Large intestine (tissue), 12 donors: ENCODE data around the gene SESN3. TPM values are rescaled to one million over a fixed set of nuclear protein-coding genes. Genes with fewer than 3 reads are reported as not detected.
"Not testable (repeated sequence)": the region's sequence is repeated elsewhere in the genome, so short reads cannot be mapped to it uniquely, and the experiment has no call there.

ENCODE experiments used
- DNase-seq, 2 donors: peaks; one replicate each; pipeline versions ENCODE4 v3.0.0 to v3.0.0-alpha.2; 2013
- H3K27ac ChIP-seq: one replicate; pipeline ENCODE4 v1.5.1; 2013; ENCODE audit warnings: low read length
- H3K27me3 ChIP-seq: 2 replicates; pipeline ENCODE4 v1.6.1; 2013; ENCODE audit warnings: low read length; ENCODE audit not compliant: control insufficient read depth, insufficient read depth
- H3K36me3 ChIP-seq: 2 replicates; pipeline ENCODE4 v1.6.1; 2013; ENCODE audit warnings: low read length; ENCODE audit not compliant: control insufficient read depth, insufficient read depth
- H3K4me1 ChIP-seq: one replicate; pipeline ENCODE4 v1.6.1; 2013; ENCODE audit warnings: low read length; ENCODE audit not compliant: control insufficient read depth, insufficient read depth
- H3K4me3 ChIP-seq: one replicate; pipeline ENCODE4 v1.5.1; 2013; ENCODE audit warnings: low read length
- H3K9me3 ChIP-seq: one replicate; pipeline ENCODE4 v1.6.1; 2013; ENCODE audit warnings: mild to moderate bottlenecking, low read depth, low read length, moderate library complexity; ENCODE audit not compliant: control insufficient read depth
- WGBS: methylation state at CpG from one replicate; pipeline ENCODE4 v1.1.5; 2013; ENCODE audit warnings: low lambda C conversion rate; ENCODE audit not compliant: insufficient coverage; 5-methylcytosine and 5-hydroxymethylcytosine counted together
- long read RNA-seq, 11 donors: transcript quantifications; one replicate each; lab custom pipeline, GENCODE V29; 2026
- polyA plus RNA-seq: library from polyadenylated mRNA; unstranded; fragments of 120-200 nt; gene quantifications from one replicate; pipeline ENCODE4 v1.2.1, GENCODE V29; 2013

Gene SESN3
- 37.2 TPM for polyA plus RNA-seq
- long read RNA-seq, donor 1, full-length matches to known transcripts, result 3 of 3 reads
- long read RNA-seq, donor 1, partial matches to known transcripts, result 0 of 3 reads
- long read RNA-seq, donor 1, other reads (novel, unspliced or antisense), result 0 of 3 reads
- long read RNA-seq, donor 2, full-length matches to known transcripts, result 7 of 7 reads
- long read RNA-seq, donor 2, partial matches to known transcripts, result 0 of 7 reads
- long read RNA-seq, donor 2, other reads (novel, unspliced or antisense), result 0 of 7 reads
- long read RNA-seq, donor 3, result 0 reads
- long read RNA-seq, donor 4, result 0 reads
- long read RNA-seq, donor 5, result 0 reads
- long read RNA-seq, donor 6, full-length matches to known transcripts, result 6 of 11 reads
- long read RNA-seq, donor 6, partial matches to known transcripts, result 5 of 11 reads
- long read RNA-seq, donor 6, other reads (novel, unspliced or antisense), result 0 of 11 reads
- long read RNA-seq, donor 7, full-length matches to known transcripts, result 4 of 4 reads
- long read RNA-seq, donor 7, partial matches to known transcripts, result 0 of 4 reads
- long read RNA-seq, donor 7, other reads (novel, unspliced or antisense), result 0 of 4 reads
- long read RNA-seq, donor 8, full-length matches to known transcripts, result 5 of 21 reads
- long read RNA-seq, donor 8, partial matches to known transcripts, result 16 of 21 reads
- long read RNA-seq, donor 8, other reads (novel, unspliced or antisense), result 0 of 21 reads
- long read RNA-seq, donor 9, full-length matches to known transcripts, result 3 of 3 reads
- long read RNA-seq, donor 9, partial matches to known transcripts, result 0 of 3 reads
- long read RNA-seq, donor 9, other reads (novel, unspliced or antisense), result 0 of 3 reads
- long read RNA-seq, donor 10, full-length matches to known transcripts, result 5 of 5 reads
- long read RNA-seq, donor 10, partial matches to known transcripts, result 0 of 5 reads
- long read RNA-seq, donor 10, other reads (novel, unspliced or antisense), result 0 of 5 reads
- long read RNA-seq, donor 11, full-length matches to known transcripts, result 6 of 6 reads
- long read RNA-seq, donor 11, partial matches to known transcripts, result 0 of 6 reads
- long read RNA-seq, donor 11, other reads (novel, unspliced or antisense), result 0 of 6 reads

- peak; percentile 99 to 100 for DNase-seq
- Histone ChIP-seq H3K27me3 (no peaks in the 10 kb centered on the region), H3K4me3 (peak within 1 kb of the TSS; percentile 95), H3K36me3 (no peaks in the 10 kb centered on the region), H3K9me3 (no peaks in the 10 kb centered on the region), H3K4me1 (peaks cover 2% of the 10 kb centered on the region), H3K27ac (peak within 1 kb of the TSS; percentile 98)
- WGBS, result 10% methylated on average over 2 of the region's 40 CpGs
Observed at GRCh38 chr11:95231127-95231880, at the start of gene SESN3. SESN3 (minus strand) TSS chr11:95231202; CDS start chr11:95230860, 342 bp downstream.

- peak; percentile 54 to 57 for DNase-seq
- Histone ChIP-seq H3K27me3 (no peaks in the 10 kb centered on the region), H3K4me1 (peaks cover 29% of the 10 kb centered on the region), H3K36me3 (no peaks in the 10 kb centered on the region), H3K4me3 (no peak overlapping the region), H3K9me3 (no peaks in the 10 kb centered on the region), H3K27ac (peak overlapping the region; percentile 26)
- 78% methylated on average over 4 of the region's 6 CpGs for WGBS
Observed at GRCh38 chr11:95279921-95280868, 49.2 kb upstream of the SESN3 start.

GRCh38 chr11:95277868-95278267 is 46.9 kb upstream of the SESN3 start:
- H3K27ac ChIP-seq, result no peak overlapping the region
- no peaks in the 10 kb centered on the region for H3K27me3 ChIP-seq
- WGBS, result no CpG with 5 or more reads among the region's 2 CpGs
- H3K9me3 ChIP-seq, result no peaks in the 10 kb centered on the region
- no peaks in the 10 kb centered on the region for H3K36me3 ChIP-seq
- peaks cover 15% of the 10 kb centered on the region for H3K4me1 ChIP-seq
- no peak for DNase-seq
- H3K4me3 ChIP-seq, result no peak overlapping the region

GRCh38 chr11:95276139-95276538 is 45.1 kb upstream of the SESN3 start:
- no peaks in the 10 kb centered on the region for H3K9me3 ChIP-seq
- no peak overlapping the region for H3K4me3 ChIP-seq
- H3K27me3 ChIP-seq, result no peaks in the 10 kb centered on the region
- H3K4me1 ChIP-seq, result peaks cover 3% of the 10 kb centered on the region
- no peaks in the 10 kb centered on the region for H3K36me3 ChIP-seq
- DNase-seq, result no peak
- WGBS, result 100% methylated on average over 1 of the region's 4 CpGs
- no peak overlapping the region for H3K27ac ChIP-seq

- not testable (repeated sequence) for H3K27me3 ChIP-seq, H3K9me3 ChIP-seq, H3K36me3 ChIP-seq, DNase-seq, H3K4me3 ChIP-seq, H3K27ac ChIP-seq, H3K4me1 ChIP-seq
- 0% methylated on average over 1 of the region's 5 CpGs for WGBS
Observed at GRCh38 chr11:95273618-95274017, 42.6 kb upstream of the SESN3 start.

- Histone ChIP-seq H3K4me1 (peaks cover 5% of the 10 kb centered on the region), H3K36me3 (no peaks in the 10 kb centered on the region), H3K27ac (no peak overlapping the region), H3K9me3 (no peaks in the 10 kb centered on the region), H3K4me3 (no peak overlapping the region), H3K27me3 (no peaks in the 10 kb centered on the region)
- no CpG with 5 or more reads among the region's 5 CpGs for WGBS
- no peak for DNase-seq
Observed at GRCh38 chr11:95269036-95269819, 38.2 kb upstream of the SESN3 start.

- no peaks in the 10 kb centered on the region for H3K27me3 ChIP-seq
Observed at GRCh38 chr11:95268391-95268790, 37.4 kb upstream of the SESN3 start.

GRCh38 chr11:95267601-95268213 is 36.7 kb upstream of the SESN3 start:
- Histone ChIP-seq H3K27ac (no peak overlapping the region), H3K9me3 (no peaks in the 10 kb centered on the region), H3K36me3 (no peaks in the 10 kb centered on the region), H3K4me3 (no peak overlapping the region), H3K4me1 (peaks cover 5% of the 10 kb centered on the region), H3K27me3 (no peaks in the 10 kb centered on the region)
- WGBS, result no CpG with 5 or more reads among the region's 1 CpG
- no peak for DNase-seq

More at GRCh38 chr11:95268391-95268790, 37.4 kb upstream of the SESN3 start:
- peak in 1 of 2 donors; percentile 35 for DNase-seq
- H3K4me3 ChIP-seq, result no peak overlapping the region
- no peaks in the 10 kb centered on the region for H3K36me3 ChIP-seq
- H3K9me3 ChIP-seq, result no peaks in the 10 kb centered on the region
- no peak overlapping the region for H3K27ac ChIP-seq
- H3K4me1 ChIP-seq, result peaks cover 5% of the 10 kb centered on the region
- no CpG with 5 or more reads among the region's 1 CpG for WGBS
